OCI-M1 (cell line): Measurements from ENCODE around the gene ASB1.
"Not testable (repeated sequence)": the region's sequence is repeated elsewhere in the genome, so short reads cannot be mapped to it uniquely, and the experiment has no call there.

Source experiments
- DNase-seq: peaks from one replicate; lab custom pipeline; 2025; lab: John Stamatoyannopoulos, UW

Gene ASB1

DNA sequence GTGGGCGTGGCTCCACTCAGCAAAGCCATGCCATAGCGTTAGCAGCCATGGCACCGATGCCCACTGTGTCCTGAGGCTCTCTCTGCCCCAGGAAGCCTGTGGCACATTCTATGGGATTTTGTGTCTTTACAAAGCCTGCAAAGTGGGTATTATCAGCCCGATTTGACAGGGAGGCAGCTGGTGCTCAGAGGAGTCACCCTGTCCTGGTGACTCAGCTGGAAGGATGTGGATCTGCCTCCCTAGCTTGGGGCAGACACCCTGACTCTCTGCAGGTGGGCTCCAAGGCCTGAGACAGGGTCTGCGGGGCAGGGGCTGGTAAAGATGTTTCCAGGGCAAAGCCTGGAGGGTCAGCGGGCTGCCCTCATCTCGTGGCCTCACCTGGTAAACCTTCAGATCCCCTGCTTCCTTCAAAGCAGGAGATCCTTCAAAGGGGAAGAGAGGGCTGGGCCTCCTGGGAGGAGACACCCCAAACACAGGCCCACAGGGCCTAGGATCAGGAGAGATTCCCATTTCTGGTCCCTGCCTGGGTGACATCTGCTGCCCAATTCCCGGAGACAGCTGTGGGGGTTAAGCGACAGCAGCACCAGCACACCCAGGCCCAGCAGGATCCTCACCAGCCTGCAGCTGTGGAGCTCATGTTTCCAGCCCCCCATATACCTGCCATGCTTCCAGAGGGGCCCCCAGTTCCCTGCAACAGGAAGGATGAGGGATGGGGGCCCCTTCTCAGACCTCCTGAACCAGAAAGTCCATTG lies 3.0 kb upstream of the ASB1 start:
- DNase-seq: no peak

DNA sequence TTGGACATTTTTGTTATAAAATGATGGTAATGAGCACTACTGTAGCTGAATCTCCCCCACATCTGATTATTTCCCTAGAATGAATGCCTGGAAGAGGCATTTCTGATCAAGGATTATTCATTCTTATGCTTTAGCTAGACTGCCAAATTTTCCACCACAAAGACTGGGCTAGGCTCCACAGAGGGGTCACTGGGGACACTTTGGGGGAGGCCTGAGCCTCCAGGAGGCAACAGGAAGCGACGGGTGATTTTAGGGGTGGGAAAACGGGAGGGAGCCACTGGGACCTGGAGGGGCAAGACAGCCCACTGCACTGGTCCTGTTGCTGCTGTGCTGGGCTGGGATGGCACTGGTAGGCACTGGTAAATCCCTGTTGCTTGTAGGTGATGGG lies 2.4 kb upstream of the ASB1 start:
- peak; percentile 3 for DNase-seq

DNA sequence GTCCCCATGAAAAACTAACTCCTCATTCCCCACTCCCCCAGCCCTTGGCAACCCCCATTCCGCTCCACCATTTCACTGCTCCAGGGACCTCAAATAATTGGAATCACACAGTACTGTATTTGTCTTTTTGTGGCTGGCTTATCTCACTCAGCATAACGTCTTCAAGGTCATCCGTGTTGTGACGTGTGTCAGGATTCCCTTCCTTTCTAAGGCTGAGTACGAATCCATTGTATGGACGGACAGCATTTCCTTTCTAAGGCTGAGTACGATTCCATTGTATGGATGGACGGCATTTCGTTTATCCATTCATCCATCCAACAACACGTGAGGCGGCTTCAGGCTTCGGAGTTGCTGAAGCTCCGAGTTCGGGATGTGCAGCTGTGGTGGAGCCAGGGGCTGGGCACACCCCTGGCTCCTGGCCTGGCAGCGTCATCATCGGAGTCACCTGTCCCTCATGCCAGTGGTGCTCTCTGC lies 1.2 kb upstream of the ASB1 start:
- no peak for DNase-seq

DNA sequence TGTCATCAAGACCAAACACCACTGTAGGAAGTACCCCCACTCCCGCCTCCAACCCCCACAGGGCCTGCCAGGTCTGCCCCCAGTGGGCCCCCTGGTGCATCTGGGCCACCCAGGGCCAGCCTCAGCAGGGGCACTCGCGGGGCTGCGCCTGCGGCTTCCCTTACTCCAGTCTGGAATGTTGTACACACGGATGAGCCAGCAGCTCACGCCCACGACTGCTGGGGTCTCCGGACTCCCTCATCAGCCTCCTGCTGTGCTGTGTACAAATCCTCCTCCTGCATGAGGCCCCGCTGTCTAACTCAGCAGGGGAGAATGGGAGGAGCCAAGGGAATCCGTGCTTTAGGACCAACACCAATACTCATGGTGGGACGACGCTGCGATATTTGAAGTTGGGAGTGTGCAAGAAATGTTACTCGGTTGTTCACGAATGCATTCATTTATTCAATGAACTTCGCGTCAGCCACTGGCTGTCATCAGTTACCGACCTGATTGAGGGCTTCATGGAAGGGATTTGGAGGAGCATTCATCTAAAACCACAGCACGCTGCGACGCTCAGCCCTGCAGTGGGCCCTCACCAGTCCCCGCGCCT lies 654 bp upstream of the ASB1 start:
- peak; percentile 78 for DNase-seq

DNA sequence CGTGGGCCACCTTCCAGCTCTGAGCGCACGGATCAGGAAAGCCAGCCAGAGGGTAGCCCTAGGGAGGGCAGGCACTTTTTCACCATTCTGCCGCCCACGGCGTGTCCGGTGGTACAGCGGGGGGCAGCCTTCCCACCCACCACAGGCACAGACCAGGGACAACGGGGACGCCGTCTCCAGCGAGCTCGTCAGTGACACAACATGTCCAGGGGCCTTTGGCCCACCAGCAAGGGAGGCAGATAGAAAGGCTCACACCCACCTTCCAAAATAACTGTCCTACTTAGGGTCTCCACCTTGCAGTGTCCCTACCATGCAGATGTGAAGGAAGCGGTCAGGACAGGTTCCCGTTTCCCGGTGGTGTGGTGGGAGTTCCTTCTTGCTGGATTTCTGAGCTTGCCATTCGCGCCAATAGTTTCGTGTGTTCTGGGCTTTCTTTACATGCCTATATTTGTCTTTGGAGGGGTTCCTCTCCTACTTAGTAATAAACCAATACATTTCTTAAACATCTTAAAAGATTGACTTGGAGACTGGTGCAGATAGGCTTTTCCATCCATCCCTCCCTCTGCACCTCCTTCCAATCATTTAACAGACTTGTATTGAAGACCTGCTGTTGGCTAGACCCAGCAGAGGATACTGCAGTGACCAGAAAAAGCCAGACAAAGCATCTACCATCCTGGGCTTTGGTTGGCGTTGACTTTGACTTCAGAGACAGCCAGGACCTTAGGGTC lies 872 bp downstream of the ASB1 start:
- peak; percentile 46 for DNase-seq

DNA sequence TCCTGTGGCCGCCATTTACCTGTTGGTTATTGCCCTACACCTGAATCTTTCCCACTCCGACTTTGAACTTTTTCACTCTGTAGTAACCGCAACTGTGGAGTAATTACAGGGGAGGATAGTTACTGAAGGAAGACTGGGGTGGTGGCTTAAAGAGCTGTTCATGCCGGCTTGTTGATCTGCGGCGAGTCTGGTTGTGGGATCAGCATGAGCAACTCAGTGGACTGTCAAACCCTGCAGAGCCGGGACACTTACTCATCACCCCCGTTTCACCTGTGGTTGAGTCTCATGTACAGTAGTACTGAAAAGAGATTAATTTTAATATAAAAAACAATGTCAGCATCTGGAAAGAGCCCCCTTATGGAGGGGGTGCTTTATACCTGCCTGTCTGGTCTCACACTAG lies 2.1 kb downstream of the ASB1 start:
- DNase-seq: no peak

DNA sequence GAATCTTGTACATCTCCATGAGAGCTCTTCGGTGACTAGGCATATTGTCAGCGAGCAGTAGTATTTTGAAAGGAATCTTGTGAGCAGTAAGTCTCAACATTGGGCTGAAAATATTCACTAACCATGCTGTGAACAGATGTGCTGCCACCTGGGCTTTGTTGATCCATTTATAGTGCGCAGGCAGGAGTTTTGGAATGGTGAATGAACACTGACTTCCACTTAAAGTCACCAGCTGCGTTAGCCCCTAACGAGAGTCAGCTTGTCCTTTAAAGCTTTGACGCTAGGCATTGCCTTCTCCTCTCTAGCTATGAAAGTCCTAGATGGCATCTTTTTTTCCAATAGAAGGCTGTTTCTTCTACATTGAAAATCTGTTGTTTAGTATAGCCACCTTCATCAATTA lies 4.1 kb downstream of the ASB1 start:
- no peak for DNase-seq

GRCh38 chr2:238431456-238431855 lies 4.7 kb downstream of the ASB1 start:
- DNase-seq: no peak

- DNase-seq: no peak
Measured at GRCh38 chr2:238433300-238433915, 6.7 kb downstream of the ASB1 start.

GRCh38 chr2:238433941-238434845 lies 7.5 kb downstream of the ASB1 start:
- no peak for DNase-seq

DNA sequence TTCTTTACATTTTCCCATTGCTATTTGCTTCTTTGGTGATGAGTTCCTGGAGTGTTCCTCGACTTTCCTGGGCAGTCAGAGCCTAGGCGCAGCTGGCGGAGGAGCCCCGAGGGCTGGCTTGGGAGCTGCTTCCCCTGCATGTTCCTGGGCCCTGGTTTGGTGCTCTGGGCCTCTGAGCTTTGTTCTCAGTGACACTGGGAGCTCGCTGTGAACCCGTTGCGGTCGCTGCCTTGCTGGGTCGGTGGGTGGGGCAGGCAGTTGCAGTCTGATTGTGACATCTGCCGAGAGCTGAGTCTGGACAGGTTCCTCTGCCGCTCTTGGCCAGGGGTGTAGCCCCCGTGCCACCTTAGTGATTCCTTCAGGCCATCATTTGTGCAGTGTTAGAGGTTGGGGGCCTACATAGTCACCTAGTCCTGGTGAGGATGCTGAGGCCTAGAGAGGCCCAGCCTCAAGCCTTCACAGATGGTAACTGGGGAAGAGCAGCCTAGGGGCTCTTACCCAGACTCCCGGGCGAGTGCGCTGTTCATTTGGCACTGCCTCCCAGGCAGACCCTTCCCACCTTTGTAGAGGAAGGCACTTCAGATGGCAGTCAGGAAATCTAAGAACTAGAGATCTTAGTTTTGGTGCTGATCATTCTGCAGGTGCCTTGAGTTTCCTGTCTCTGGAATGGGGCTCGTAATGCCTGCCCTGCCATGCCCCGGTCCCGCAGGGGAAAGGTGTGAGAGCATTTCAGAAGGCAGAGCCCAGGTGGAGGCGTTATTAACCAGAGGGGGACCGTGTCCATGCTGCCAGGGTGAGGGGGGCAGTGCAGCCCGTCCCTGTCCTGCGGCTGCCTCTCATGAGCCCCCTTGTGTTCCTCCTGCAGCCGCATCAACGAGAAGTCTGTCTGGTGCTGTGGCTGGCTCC lies 8.4 kb downstream of the ASB1 start:
- DNase-seq: no peak

DNA sequence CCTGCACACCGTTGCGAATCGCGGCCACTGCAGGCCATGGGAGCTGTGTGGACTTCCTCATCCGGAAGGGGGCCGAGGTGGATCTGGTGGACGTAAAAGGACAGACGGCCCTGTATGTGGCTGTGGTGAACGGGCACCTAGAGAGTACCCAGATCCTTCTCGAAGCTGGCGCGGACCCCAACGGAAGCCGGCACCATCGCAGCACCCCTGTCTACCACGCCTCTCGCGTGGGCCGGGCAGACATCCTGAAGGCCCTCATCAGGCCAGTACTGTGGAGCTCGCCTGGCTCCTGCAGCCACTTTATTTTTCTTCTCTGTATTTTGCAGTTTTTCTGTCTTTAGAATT lies 9.0 kb downstream of the ASB1 start:
- no peak for DNase-seq

DNA sequence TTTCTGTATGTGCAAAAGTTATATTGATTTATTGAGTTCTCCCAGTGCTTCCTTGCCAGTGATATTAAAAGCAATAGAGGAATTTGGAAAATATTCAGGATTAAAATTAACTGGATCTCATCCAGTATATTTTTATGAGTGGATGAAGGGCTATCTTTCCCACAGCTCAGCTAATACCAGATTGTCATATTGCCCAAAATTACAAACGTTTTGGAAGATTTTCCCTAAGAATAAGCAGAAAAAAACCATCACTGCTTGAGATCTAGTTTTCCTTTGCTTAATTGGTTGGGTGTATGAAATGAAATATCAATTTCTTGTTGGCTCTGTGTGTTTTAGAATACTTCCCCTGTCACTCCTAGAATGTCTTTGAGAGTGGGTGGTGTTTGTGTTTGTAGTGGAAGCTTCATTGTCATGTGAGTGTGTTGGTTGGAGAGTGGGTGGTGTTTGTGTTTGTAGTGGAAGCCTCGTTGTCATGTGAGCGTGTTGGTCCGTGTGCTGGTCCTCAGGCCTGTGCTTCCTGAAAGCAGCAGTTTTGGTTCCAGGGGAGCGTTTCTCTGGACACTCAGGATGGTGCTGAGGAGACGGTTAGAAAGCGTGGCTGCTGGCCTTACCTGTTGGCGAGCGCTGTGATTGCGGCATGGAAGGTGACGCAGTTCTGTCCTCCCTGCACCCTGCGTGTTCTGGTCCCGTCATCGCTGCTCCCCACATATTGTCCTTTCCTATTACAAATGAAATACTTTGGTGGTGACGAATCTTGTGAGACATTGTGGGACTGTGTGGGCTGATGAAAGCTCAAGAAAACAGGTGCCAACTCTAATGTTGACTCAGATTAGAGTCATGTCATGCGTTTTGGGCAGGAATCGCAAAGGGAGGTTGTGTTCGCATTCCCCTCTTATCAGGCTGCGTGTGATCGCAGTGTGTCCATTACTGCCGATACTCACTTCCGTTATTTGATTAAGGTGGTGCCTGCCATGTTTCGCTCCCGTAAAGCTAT lies 12.4 kb downstream of the ASB1 start:
- DNase-seq: no peak

DNA sequence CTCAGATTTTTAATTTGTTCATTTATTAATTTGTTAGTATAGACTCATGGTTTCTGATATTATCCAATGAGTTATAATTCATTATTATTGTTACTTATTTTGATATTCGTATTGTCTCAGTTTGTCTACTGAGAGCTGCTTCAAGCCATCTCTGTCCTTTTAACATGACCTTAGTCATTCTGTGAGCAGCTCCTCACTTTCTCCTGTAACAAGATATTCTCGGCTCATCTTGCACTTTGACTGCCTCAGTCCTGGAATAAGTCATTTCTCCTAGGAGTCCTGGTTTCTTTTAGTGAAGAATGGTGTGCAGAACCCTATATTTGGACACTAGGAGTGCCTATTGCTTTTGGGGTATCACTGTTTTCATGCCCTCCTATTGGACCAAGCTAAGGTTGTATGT lies 13.2 kb downstream of the ASB1 start:
- no peak for DNase-seq

- DNase-seq: no peak
Measured at GRCh38 chr2:238440331-238440730, 13.6 kb downstream of the ASB1 start.

GRCh38 chr2:238440767-238441166 lies 14.0 kb downstream of the ASB1 start:
- no peak for DNase-seq

DNA sequence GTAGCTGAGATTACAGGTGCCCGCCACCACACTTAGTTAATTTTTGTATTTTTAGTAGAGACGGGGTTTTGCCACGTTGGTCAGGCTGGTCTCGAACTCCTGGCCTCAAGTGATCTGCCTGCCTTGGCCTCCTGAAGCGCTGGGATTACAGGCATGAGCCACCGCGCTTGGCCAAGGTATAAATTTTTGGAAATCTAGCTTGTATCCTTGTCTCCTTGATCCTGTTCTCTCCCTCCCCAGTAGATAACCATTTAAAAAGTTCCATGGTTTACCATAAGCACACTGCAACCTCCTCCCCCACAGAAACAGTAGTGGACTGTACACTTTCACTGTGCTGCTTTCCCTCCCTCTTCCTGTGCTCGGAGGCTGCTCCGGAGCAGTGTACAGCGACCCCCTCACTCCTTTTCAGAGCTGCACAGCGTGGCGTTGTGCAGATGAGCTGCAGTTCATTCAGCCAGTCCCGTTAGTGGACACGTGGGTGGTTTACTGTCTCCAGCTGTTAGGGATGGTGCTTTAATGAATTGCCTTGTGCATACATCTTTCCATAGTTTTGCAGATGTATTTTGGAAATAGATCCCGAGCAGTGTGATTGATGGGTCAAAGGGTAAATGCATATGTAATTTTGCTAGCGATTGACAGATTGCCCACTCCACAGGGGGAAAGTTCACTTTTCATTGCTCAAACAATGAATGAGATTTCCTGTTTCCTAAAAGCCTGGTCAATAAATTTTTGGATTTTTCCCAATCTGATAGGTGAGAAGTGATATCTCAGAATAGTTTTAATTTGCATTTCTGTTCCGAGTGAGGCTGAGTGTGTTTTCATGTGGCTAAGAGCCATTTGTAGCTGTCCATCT lies 14.8 kb downstream of the ASB1 start:
- DNase-seq: no peak

- not testable (repeated sequence) for DNase-seq
Measured at GRCh38 chr2:238442257-238442656, 15.5 kb downstream of the ASB1 start.

DNA sequence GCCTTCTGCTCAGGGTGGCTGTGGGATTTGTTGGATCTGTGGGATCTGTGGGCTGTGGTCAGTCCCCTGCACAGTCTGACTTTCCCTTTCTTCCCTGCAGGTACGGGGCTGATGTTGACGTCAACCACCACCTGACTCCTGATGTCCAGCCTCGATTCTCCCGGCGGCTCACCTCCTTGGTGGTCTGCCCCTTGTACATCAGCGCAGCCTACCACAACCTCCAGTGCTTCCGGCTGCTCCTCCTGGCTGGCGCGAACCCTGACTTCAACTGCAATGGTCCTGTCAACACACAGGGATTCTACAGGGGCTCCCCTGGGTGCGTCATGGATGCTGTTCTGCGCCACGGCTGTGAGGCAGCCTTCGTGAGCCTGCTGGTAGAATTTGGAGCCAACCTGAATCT lies 17.5 kb downstream of the ASB1 start:
- DNase-seq: no peak
